Activated naive CD8-positive, alpha-beta T cell (primary cell): Measurements from ENCODE around the gene TADA2B.

ENCODE experiments used
- H3K27ac Mint-ChIP-seq: one replicate; pipeline ENCODE4 v1.8.0; 2021; ENCODE audit warnings: mixed read lengths
- H3K27me3 Mint-ChIP-seq: one replicate; pipeline ENCODE4 v1.8.0; 2021; ENCODE audit warnings: mixed read lengths
- H3K36me3 Mint-ChIP-seq: one replicate; pipeline ENCODE4 v1.8.0; 2021; ENCODE audit warnings: mixed read lengths
- H3K4me1 Mint-ChIP-seq: one replicate; pipeline ENCODE4 v1.8.0; 2021; ENCODE audit warnings: low read depth, mixed read lengths
- H3K4me3 Mint-ChIP-seq: one replicate; pipeline ENCODE4 v1.8.0; 2021; ENCODE audit warnings: mild to moderate bottlenecking, mixed read lengths
- H3K9me3 Mint-ChIP-seq: one replicate; pipeline ENCODE4 v1.8.0; 2021; ENCODE audit warnings: low read depth, mixed read lengths

TADA2B gene

GRCh38 chr4:7052923-7053715, 9.9 kb downstream of the TADA2B start:
- H3K9me3 Mint-ChIP-seq, result no peaks in the 10 kb centered on the region
- H3K4me1 Mint-ChIP-seq, result peaks cover 27% of the 10 kb centered on the region
- H3K27me3 Mint-ChIP-seq, result no peaks in the 10 kb centered on the region
- H3K27ac Mint-ChIP-seq, result peak overlapping the region; percentile 28
- H3K36me3 Mint-ChIP-seq, result peaks cover 5% of the 10 kb centered on the region
- no peak overlapping the region for H3K4me3 Mint-ChIP-seq

- Mint-ChIP-seq H3K36me3 (peaks cover 2% of the 10 kb centered on the region), H3K4me1 (peaks cover 22% of the 10 kb centered on the region), H3K27me3 (no peaks in the 10 kb centered on the region), H3K4me3 (no peak overlapping the region), H3K9me3 (no peaks in the 10 kb centered on the region), H3K27ac (no peak overlapping the region)
Measured at GRCh38 chr4:7054106-7054880, 11.1 kb downstream of the TADA2B start.

DNA sequence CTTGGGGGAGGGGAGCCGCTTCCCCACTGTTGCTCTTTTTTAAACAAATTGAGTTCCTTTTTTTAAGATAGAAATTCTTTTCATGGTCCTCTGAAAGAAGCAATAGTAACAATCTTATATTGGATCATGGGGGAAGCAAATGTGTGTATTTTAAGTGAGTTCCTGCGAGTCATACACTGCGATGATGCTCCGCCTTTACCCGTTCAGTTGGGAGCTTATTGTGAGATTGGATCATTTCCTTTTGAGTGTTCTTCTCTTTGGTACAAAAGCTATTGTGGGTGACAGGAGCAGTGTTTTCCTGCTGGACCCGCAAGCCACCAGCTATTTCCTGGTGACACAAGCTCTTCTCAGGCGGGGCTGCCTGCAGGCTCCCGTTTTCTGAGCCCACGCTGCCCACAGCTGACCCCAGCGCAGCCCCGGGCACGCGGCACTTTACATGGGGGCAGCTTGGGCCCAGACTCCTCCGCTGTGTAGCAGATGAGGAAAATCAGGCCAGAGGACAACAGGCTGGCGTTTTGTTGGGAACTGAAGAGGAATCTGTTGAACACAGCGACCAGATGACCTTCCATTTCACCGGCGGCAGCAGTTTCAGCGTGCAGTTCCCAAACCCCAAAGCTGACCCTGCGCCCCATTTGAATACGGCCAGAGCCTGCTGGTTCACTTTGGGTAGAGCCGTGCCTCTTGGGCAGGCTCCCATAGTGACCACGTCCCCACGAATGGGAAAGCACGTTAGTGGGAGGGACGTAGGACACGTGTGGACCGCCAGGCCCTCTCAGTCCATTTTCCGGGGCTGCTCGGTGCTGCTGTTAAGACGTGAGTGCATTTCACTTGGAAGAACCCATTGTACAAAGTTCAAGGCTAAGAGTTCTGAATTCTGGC, 12.2 kb downstream of the TADA2B start:
- Mint-ChIP-seq H3K27me3 (no peaks in the 10 kb centered on the region), H3K27ac (peak overlapping the region; percentile 22), H3K9me3 (no peaks in the 10 kb centered on the region), H3K36me3 (peaks cover 2% of the 10 kb centered on the region), H3K4me1 (peaks cover 16% of the 10 kb centered on the region), H3K4me3 (no peak overlapping the region)

GRCh38 chr4:7055990-7056325, 12.8 kb downstream of the TADA2B start:
- peaks cover 16% of the 10 kb centered on the region for H3K4me1 Mint-ChIP-seq
- H3K4me3 Mint-ChIP-seq, result no peak overlapping the region
- no peaks in the 10 kb centered on the region for H3K9me3 Mint-ChIP-seq
- H3K27me3 Mint-ChIP-seq, result no peaks in the 10 kb centered on the region
- H3K27ac Mint-ChIP-seq, result peak overlapping the region; percentile 22
- H3K36me3 Mint-ChIP-seq, result peaks cover 2% of the 10 kb centered on the region

DNA sequence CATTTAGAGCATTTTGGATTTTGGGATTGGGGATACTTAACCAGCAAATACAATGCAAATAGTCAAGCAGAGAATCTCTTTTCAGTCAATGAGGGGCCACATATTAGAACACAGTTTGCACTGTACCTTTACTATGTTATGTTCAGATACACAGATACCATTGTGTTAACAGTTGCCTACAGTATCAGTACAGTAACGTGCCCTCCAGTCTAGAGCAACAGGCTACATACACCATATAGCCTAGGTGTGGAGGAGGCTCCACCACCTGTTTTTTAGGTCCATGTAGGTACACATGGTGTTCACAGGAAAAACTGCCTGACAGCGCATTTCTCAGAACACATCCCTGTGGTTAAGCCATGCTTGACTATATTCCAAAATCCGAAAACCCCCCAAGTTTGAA, 15.6 kb downstream of the TADA2B start:
- no peak overlapping the region for H3K27ac Mint-ChIP-seq
- no peaks in the 10 kb centered on the region for H3K9me3 Mint-ChIP-seq
- H3K4me1 Mint-ChIP-seq, result peaks cover 10% of the 10 kb centered on the region
- H3K27me3 Mint-ChIP-seq, result no peaks in the 10 kb centered on the region
- peaks cover 2% of the 10 kb centered on the region for H3K36me3 Mint-ChIP-seq
- H3K4me3 Mint-ChIP-seq, result no peak overlapping the region

DNA sequence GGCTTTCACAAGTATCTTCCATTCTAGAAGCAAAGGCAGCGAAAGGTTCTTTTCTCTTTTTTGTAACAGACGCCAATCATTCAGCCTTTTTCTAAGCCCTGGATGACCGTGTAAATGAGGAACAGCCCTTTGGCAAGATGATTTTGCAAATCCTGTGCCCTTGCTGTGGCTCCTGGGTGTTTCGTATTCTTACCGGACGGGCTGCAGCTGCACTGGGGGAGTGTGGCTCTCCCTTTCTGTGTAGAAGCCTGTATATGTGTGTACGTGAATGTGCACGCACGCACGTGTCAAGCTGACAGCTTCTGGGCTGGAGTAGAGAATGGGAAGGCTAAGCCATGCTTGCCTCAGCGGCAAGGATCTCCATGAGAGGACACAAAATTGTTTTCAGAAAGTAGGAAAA, 16.5 kb downstream of the TADA2B start:
- Mint-ChIP-seq H3K4me3 (no peak overlapping the region), H3K27me3 (no peaks in the 10 kb centered on the region), H3K27ac (no peak overlapping the region), H3K36me3 (no peaks in the 10 kb centered on the region), H3K9me3 (no peaks in the 10 kb centered on the region), H3K4me1 (peaks cover 15% of the 10 kb centered on the region)

DNA sequence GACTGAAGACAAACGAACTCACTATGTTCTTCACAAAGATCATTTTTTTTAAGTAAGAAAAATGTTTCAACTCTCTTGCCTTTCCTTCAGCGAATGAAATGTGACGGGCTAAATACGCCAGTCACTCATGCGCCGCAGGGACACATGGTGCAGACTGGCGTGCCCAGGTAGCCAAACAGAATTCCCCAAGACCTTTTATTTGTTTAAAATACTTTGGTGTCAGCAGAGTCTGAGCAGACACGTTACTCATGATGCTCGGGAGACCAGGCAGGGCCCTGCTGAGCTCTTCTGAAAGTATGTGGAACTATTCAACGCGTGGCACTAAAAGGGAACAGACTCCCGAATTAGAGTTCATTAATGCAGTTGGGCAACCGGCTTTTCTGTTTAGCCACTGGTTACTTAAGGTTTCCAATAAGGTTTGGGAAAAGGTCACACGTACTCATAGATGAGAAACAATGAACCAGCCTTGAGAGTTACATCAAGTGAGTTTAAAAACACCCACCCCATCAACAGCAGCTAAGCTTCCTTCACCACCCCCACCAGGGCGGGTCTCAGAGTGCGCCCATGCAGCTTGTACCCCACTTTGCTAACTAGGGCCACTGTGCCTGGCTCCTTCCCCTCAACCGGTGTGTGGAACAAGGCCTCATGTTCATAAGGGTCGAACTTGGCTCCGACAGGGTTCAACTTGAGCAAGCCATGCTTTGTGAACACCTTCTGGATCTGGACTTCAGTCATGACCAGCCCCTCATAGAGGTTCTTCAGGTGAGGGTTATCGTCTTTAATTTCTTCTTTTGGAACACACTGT, 17.4 kb downstream of the TADA2B start:
- H3K36me3 Mint-ChIP-seq, result peaks cover 4% of the 10 kb centered on the region
- no peaks in the 10 kb centered on the region for H3K9me3 Mint-ChIP-seq
- H3K4me1 Mint-ChIP-seq, result peaks cover 21% of the 10 kb centered on the region
- no peaks in the 10 kb centered on the region for H3K27me3 Mint-ChIP-seq
- peak overlapping the region; percentile 58 for H3K27ac Mint-ChIP-seq
- H3K4me3 Mint-ChIP-seq, result no peak overlapping the region

GRCh38 chr4:7061815-7062214, 18.6 kb downstream of the TADA2B start:
- H3K27ac Mint-ChIP-seq, result no peak overlapping the region
- no peaks in the 10 kb centered on the region for H3K9me3 Mint-ChIP-seq
- peaks cover 32% of the 10 kb centered on the region for H3K4me1 Mint-ChIP-seq
- no peak overlapping the region for H3K4me3 Mint-ChIP-seq
- no peaks in the 10 kb centered on the region for H3K27me3 Mint-ChIP-seq
- H3K36me3 Mint-ChIP-seq, result peaks cover 5% of the 10 kb centered on the region

DNA sequence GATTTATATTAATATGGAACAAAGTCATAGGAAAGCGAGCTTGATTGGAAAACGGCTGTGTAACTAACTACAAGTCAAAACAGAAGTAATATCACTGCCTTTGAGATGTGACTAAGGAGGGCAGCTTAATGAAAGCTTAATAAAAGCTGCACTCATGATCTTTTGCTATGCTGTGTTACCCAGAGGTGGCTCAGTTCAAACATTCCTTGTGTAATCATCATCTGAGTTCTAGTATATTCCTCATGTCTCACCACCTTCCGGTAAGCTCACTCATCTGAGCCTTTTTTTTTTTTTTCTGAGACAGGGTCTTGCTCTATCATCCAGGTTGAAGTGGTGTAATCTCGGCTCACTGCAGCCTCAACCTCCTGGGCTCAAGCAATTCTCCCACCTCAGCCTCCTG, 19.6 kb downstream of the TADA2B start:
- peaks cover 35% of the 10 kb centered on the region for H3K4me1 Mint-ChIP-seq
- H3K4me3 Mint-ChIP-seq, result no peak overlapping the region
- H3K27me3 Mint-ChIP-seq, result no peaks in the 10 kb centered on the region
- peaks cover 10% of the 10 kb centered on the region for H3K36me3 Mint-ChIP-seq
- H3K9me3 Mint-ChIP-seq, result no peaks in the 10 kb centered on the region
- H3K27ac Mint-ChIP-seq, result peak overlapping the region; percentile 19

DNA sequence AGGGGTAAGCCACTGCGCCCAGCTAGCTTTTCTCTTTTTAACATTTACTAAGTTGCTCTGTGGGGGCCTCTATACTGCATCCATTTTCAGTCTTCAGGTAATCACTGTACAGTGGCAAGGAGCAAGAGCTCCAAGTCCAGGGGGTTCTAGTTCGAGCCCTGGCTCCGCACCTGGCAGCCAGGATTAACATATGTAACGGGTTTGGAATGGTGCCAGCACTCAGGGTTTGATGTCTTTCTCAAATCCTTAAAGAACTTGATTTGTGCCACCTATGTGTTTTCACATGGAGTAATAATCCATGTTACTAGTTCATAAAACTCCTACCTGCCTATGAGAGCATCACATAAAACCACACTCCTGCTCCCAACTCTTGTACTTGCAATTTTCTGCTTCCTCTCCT, 20.2 kb downstream of the TADA2B start:
- Mint-ChIP-seq H3K36me3 (peaks cover 10% of the 10 kb centered on the region), H3K9me3 (no peaks in the 10 kb centered on the region), H3K4me1 (peaks cover 39% of the 10 kb centered on the region), H3K27ac (peak overlapping the region; percentile 55), H3K4me3 (no peak overlapping the region), H3K27me3 (no peaks in the 10 kb centered on the region)

- H3K27ac Mint-ChIP-seq, result peak overlapping the region; percentile 87
- peak overlapping the region; percentile 95 for H3K4me3 Mint-ChIP-seq
- no peaks in the 10 kb centered on the region for H3K27me3 Mint-ChIP-seq
- H3K36me3 Mint-ChIP-seq, result peaks cover 10% of the 10 kb centered on the region
- peaks cover 53% of the 10 kb centered on the region for H3K4me1 Mint-ChIP-seq
- no peaks in the 10 kb centered on the region for H3K9me3 Mint-ChIP-seq
Measured at GRCh38 chr4:7066006-7066405, 22.8 kb downstream of the TADA2B start.

DNA sequence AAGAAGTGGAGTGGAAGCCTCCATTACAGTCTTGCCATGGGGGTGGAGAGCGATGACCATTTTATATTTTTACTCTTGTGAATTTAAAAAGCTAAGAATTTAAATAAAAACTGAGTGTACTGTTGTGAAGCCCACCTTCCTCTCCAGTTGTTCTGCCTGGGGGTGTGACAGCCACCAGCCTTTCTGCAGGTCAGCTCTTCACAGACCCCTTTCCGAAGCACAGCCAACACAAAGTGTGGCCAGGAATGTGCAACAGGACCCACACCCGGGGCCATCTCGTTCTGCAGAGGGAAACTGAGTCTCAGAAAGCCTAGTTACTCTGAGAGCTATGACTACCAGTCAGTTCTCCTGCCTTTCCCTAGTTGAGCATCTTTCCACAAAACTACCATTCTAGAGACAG, 23.3 kb downstream of the TADA2B start:
- Mint-ChIP-seq H3K27ac (peak overlapping the region; percentile 87), H3K9me3 (no peaks in the 10 kb centered on the region), H3K27me3 (no peaks in the 10 kb centered on the region), H3K36me3 (peaks cover 10% of the 10 kb centered on the region), H3K4me1 (peaks cover 51% of the 10 kb centered on the region), H3K4me3 (peak overlapping the region; percentile 95)

DNA sequence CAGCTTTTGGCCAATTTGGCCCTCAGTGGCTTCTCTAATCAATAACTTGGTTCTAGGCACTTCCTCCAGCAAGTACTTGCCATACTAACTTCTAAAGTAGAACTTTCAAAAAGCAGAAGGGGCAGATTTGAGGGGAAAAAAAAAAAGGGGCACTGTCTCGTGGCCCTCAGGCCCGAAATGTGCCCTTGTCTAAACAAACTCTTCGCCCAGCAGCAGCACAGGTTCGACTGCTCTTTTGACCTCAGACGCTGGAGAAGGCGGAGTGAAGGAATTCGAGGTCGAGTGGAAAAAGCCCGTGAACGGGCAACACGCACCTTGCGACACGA, 23.9 kb downstream of the TADA2B start:
- Mint-ChIP-seq H3K27me3 (no peaks in the 10 kb centered on the region), H3K27ac (peak overlapping the region; percentile 87), H3K36me3 (peaks cover 10% of the 10 kb centered on the region), H3K9me3 (no peaks in the 10 kb centered on the region), H3K4me3 (peak overlapping the region; percentile 95), H3K4me1 (peaks cover 51% of the 10 kb centered on the region)

GRCh38 chr4:7067452-7068278, 24.5 kb downstream of the TADA2B start, which contains the start of gene GRPEL1:
Gene GRPEL1, minus strand, starts transcription at chr4:7068064. Its CDS starts 32 bp downstream, at chr4:7068032.
- no peaks in the 10 kb centered on the region for H3K27me3 Mint-ChIP-seq
- peak within 1 kb of the TSS; percentile 96 for H3K27ac Mint-ChIP-seq
- H3K4me3 Mint-ChIP-seq, result peak within 1 kb of the TSS; percentile 95
- H3K36me3 Mint-ChIP-seq, result peaks cover 10% of the 10 kb centered on the region
- peaks cover 51% of the 10 kb centered on the region for H3K4me1 Mint-ChIP-seq
- no peaks in the 10 kb centered on the region for H3K9me3 Mint-ChIP-seq
